ENCODE results near the gene NPSR1. TPM values are rescaled to one million over a fixed set of nuclear protein-coding genes. Genes with fewer than 3 reads are reported as not detected.

Gene NPSR1
- total RNA-seq, 4 donors from 2014 or later: not detected

DNA sequence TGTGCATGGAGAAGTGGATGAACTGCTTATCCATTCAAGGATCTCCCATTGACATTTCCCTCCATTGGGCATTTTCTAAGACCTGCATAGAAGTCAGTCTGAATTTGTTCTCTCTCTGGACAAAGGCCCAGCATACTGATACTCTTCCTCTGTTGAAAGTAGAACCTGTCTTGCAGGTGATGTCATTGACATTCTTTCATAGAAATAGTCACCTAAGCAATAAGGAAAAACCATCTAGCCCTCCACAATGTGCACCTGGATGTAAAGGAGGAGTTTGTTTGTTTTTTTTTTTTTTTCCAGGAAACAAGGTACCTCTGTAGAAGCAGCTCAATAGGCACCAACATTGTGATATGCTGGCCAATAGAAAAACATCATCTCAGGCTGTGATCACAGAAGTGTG is 228.8 kb downstream of the NPSR1 start:
- Histone ChIP-seq H3K36me3 (no peaks in the 10 kb centered on the region), H3K4me1 (no peaks in the 10 kb centered on the region), H3K4me3 (no peak overlapping the region), H3K27ac (no peak overlapping the region), H3K9me3 (no peaks in the 10 kb centered on the region), H3K27me3 (no peaks in the 10 kb centered on the region)
- DNase-seq: no peak
- TF ChIP-seq, protein P1, sequence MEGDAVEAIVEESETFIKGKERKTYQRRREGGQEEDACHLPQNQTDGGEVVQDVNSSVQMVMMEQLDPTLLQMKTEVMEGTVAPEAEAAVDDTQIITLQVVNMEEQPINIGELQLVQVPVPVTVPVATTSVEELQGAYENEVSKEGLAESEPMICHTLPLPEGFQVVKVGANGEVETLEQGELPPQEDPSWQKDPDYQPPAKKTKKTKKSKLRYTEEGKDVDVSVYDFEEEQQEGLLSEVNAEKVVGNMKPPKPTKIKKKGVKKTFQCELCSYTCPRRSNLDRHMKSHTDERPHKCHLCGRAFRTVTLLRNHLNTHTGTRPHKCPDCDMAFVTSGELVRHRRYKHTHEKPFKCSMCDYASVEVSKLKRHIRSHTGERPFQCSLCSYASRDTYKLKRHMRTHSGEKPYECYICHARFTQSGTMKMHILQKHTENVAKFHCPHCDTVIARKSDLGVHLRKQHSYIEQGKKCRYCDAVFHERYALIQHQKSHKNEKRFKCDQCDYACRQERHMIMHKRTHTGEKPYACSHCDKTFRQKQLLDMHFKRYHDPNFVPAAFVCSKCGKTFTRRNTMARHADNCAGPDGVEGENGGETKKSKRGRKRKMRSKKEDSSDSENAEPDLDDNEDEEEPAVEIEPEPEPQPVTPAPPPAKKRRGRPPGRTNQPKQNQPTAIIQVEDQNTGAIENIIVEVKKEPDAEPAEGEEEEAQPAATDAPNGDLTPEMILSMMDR (IDR thresholded peaks at IDR 0.05): no peak
- TF ChIP-seq POLR2A (IDR thresholded peaks at IDR 0.05): no peak
- intact Hi-C loops (cut with DNase I; ENCODE audit: low total_unique reads): no loop called here

DNA sequence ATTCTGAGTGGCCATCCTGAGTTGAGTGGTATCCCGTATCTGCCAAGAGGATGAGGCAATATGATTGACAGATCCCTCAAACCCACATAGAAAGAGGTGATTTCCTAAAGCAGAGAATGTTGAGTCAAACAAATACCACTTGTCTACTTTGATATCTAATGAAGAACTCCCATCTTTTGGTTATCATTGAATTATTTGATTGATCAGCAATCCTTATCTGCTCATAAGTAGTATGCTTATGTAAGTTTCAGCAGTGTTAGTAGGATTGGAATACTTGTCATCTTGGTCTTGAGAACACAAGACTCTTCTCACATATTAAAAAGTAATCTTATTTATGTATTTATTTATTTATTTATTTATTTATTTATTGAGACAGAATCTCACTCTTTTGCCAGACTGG is 231.9 kb downstream of the NPSR1 start:
- Histone ChIP-seq H3K27me3 (no peaks in the 10 kb centered on the region), H3K27ac (no peak overlapping the region), H3K9me3 (no peaks in the 10 kb centered on the region), H3K4me3 (no peak overlapping the region), H3K36me3 (no peaks in the 10 kb centered on the region), H3K4me1 (no peaks in the 10 kb centered on the region)
- no peak for TF ChIP-seq POLR2A (IDR thresholded peaks at IDR 0.05)
- TF ChIP-seq, protein P1 (IDR thresholded peaks at IDR 0.05): no peak
- no peak for DNase-seq
- intact Hi-C loops (cut with DNase I; ENCODE audit: low total_unique reads): no loop called here

DNA sequence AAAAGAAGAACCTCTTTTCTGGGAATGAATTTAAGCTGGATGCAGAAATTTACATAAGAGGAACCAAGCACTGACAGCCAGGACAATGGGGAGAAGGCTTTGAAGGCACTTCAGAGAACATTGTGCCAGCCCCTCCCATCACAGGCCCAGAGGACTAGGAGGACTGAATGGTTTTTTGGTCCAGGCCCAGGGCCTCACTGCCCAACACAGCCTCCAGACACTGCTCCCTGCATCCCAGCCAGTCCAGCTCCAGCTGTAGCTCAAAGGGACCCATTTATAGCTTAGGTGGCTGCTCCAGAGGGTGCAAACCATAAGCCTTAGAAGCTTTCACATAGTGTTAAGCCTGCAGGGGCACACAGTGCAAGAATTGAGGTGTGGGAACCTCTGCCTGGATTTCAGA is 237.2 kb downstream of the NPSR1 start:
- intact Hi-C loops (cut with DNase I; ENCODE audit: low total_unique reads): no loop called here
- Histone ChIP-seq H3K36me3 (no peaks in the 10 kb centered on the region), H3K4me3 (no peak overlapping the region), H3K27ac (no peak overlapping the region), H3K27me3 (no peaks in the 10 kb centered on the region), H3K9me3 (peaks cover 0 to 4% of the 10 kb centered on the region in 2 donors), H3K4me1 (no peaks in the 10 kb centered on the region)
- TF ChIP-seq POLR2A (IDR thresholded peaks at IDR 0.05): no peak
- TF ChIP-seq, protein P1 (IDR thresholded peaks at IDR 0.05): no peak
- DNase-seq: no peak

Small RNA genes within 50 kb of the gene (small RNA-seq; reads per million reads assigned to genes)
- gene RF00322: not detected
- not detected for gene RN7SL132P

Measured in uterus (tissue), 4 donors.